GM18511 (cell line): ENCODE results near the gene ZFPM1.
"Not testable (repeated sequence)": the region's sequence is repeated elsewhere in the genome, so short reads cannot be mapped to it uniquely, and the experiment has no call there.

Source experiments
- ATAC-seq: cut with Tn5 transposase; IDR thresholded peaks from one replicate; pipeline ENCODE4 v1.9.1; 2021; ENCODE audit warnings: mild to moderate bottlenecking, moderate library complexity; ENCODE audit not compliant: unreplicated experiment

Gene ZFPM1

GRCh38 chr16:88453217-88453531 is at the start of gene ZFPM1:
Gene ZFPM1, plus strand, starts transcription at chr16:88453280. Its CDS starts 359 bp downstream, at chr16:88453639.
- no peak for ATAC-seq

- no peak for ATAC-seq
Observed at GRCh38 chr16:88403794-88404581, 49.1 kb upstream of the ZFPM1 start.

GRCh38 chr16:88404769-88405168 is 48.3 kb upstream of the ZFPM1 start:
- ATAC-seq = no peak

GRCh38 chr16:88405216-88406060 is 47.6 kb upstream of the ZFPM1 start:
- ATAC-seq = no peak

GRCh38 chr16:88406096-88407041 is 46.7 kb upstream of the ZFPM1 start:
- ATAC-seq = no peak

- no peak for ATAC-seq
Observed at GRCh38 chr16:88407042-88407420, 46.0 kb upstream of the ZFPM1 start.

- no peak for ATAC-seq
Observed at GRCh38 chr16:88407807-88408206, 45.3 kb upstream of the ZFPM1 start.

- no peak for ATAC-seq
Observed at GRCh38 chr16:88408561-88409142, 44.4 kb upstream of the ZFPM1 start.

- no peak for ATAC-seq
Observed at GRCh38 chr16:88409296-88410065, 43.6 kb upstream of the ZFPM1 start.

GRCh38 chr16:88410297-88410968 is 42.6 kb upstream of the ZFPM1 start:
- not testable (repeated sequence) for ATAC-seq

GRCh38 chr16:88411951-88412576 is 41.0 kb upstream of the ZFPM1 start:
- no peak for ATAC-seq

- ATAC-seq = no peak
Observed at GRCh38 chr16:88412766-88413165, 40.3 kb upstream of the ZFPM1 start.

GRCh38 chr16:88413231-88413630 is 39.8 kb upstream of the ZFPM1 start:
- ATAC-seq = no peak

GRCh38 chr16:88413631-88414030 is 39.4 kb upstream of the ZFPM1 start:
- no peak for ATAC-seq

- no peak for ATAC-seq
Observed at GRCh38 chr16:88414521-88415380, 38.3 kb upstream of the ZFPM1 start.

- ATAC-seq = no peak
Observed at GRCh38 chr16:88415381-88415705, 37.7 kb upstream of the ZFPM1 start.

GRCh38 chr16:88415713-88416323 is 37.3 kb upstream of the ZFPM1 start:
- no peak for ATAC-seq

GRCh38 chr16:88416686-88417085 is 36.4 kb upstream of the ZFPM1 start:
- no peak for ATAC-seq
